OCI-LY7 (cell line): ENCODE results near the gene TBX5.

Experiments
- EZH2phosphoT487 ChIP-seq: fragments of 200-600 bp; sonication (generic); IDR thresholded peaks from 2 replicates; pipeline ENCODE4 v1.6.1; 2018; ENCODE audit warnings: low read depth, borderline replicate concordance, mild to moderate bottlenecking, mixed run types, antibody characterized with exemption, low read length, moderate library complexity, mixed read lengths
- TF ChIP-seq, protein P1 (sequence below): fragments of 200-600 bp; sonication (generic); conservative IDR thresholded peaks from 2 replicates; pipeline ENCODE4 v1.5.1; 2014; ENCODE audit warnings: mild to moderate bottlenecking, antibody characterized with exemption, low read length, moderate library complexity, mixed read lengths

- TF ChIP-seq, protein P1, sequence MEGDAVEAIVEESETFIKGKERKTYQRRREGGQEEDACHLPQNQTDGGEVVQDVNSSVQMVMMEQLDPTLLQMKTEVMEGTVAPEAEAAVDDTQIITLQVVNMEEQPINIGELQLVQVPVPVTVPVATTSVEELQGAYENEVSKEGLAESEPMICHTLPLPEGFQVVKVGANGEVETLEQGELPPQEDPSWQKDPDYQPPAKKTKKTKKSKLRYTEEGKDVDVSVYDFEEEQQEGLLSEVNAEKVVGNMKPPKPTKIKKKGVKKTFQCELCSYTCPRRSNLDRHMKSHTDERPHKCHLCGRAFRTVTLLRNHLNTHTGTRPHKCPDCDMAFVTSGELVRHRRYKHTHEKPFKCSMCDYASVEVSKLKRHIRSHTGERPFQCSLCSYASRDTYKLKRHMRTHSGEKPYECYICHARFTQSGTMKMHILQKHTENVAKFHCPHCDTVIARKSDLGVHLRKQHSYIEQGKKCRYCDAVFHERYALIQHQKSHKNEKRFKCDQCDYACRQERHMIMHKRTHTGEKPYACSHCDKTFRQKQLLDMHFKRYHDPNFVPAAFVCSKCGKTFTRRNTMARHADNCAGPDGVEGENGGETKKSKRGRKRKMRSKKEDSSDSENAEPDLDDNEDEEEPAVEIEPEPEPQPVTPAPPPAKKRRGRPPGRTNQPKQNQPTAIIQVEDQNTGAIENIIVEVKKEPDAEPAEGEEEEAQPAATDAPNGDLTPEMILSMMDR: no peak
- no peak for TF ChIP-seq EZH2phosphoT487
Observed at GRCh38 chr12:114443607-114444421, 37.9 kb upstream of the TBX5 start.
